Hepatocyte (in vitro differentiated cells): ENCODE data around the gene OR12D2.

Source experiments
- CTCF ChIP-seq: fragments of 200-600 bp; sonication (generic); IDR thresholded peaks from 2 replicates; pipeline ENCODE4 v1.5.1; 2016; ENCODE audit warnings: antibody characterized with exemption, mild to moderate bottlenecking; ENCODE audit not compliant: poor library complexity
- EZH2 ChIP-seq: fragments of 200-600 bp; sonication (generic); IDR thresholded peaks from 2 replicates; pipeline ENCODE4 v1.6.1; 2016; ENCODE audit warnings: antibody characterized with exemption, mild to moderate bottlenecking, borderline replicate concordance
- EZH2phosphoT487 ChIP-seq: fragments of 200-600 bp; sonication (generic); IDR thresholded peaks from one replicate; pipeline ENCODE4 v1.6.1; 2018; ENCODE audit warnings: antibody characterized with exemption, mild to moderate bottlenecking, low read depth, moderate library complexity; ENCODE audit not compliant: unreplicated experiment, severe bottlenecking

DNA sequence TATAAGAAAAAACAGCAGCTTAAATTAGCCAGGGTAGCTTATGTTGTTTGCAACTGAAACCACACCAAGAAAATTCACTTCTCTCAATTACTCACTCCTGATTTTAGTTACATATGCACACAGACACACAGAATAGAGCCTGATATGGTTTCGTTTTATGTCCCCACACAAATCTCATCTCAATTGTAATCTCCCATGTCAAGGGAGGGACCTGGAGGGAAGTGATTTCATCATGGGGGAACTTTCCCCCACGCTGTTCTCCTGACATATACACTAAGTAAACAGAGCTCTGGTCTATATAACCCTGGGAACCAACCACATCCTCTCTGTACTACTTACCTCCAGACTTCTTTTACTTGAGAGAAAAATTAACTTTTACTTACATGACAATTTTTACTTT lies 29.1 kb downstream of the OR12D2 start:
- TF ChIP-seq CTCF = no peak
- no peak for TF ChIP-seq EZH2
- TF ChIP-seq EZH2phosphoT487 = no peak
